HG03095 (cell line): Measurements from ENCODE around the gene CACNA1G.

Source experiments
- ATAC-seq: cut with Tn5 transposase; IDR thresholded peaks from one replicate; pipeline ENCODE4 v1.9.1; 2021; ENCODE audit warnings: moderate library complexity; ENCODE audit not compliant: unreplicated experiment

The CACNA1G gene

GRCh38 chr17:50665838-50666237 is 105.3 kb downstream of the CACNA1G start:
- ATAC-seq, result no peak

GRCh38 chr17:50666316-50666715 is 105.8 kb downstream of the CACNA1G start:
- no peak for ATAC-seq

- ATAC-seq, result no peak
Observed at GRCh38 chr17:50667259-50668024, 106.9 kb downstream of the CACNA1G start.

GRCh38 chr17:50668025-50668837 is 107.7 kb downstream of the CACNA1G start:
- no peak for ATAC-seq

GRCh38 chr17:50668838-50669581 is 108.5 kb downstream of the CACNA1G start:
- ATAC-seq, result no peak

GRCh38 chr17:50672071-50672470 is 111.6 kb downstream of the CACNA1G start:
- ATAC-seq, result no peak

- no peak for ATAC-seq
Observed at GRCh38 chr17:50672831-50673551, 112.5 kb downstream of the CACNA1G start.

GRCh38 chr17:50675190-50675589 is 114.7 kb downstream of the CACNA1G start:
- ATAC-seq, result no peak

GRCh38 chr17:50675627-50676026 is 115.1 kb downstream of the CACNA1G start:
- ATAC-seq, result no peak

GRCh38 chr17:50676065-50676975 is 115.8 kb downstream of the CACNA1G start:
- ATAC-seq, result no peak
